ENCODE measurements around the gene TYSND1.

The TYSND1 gene

DNA sequence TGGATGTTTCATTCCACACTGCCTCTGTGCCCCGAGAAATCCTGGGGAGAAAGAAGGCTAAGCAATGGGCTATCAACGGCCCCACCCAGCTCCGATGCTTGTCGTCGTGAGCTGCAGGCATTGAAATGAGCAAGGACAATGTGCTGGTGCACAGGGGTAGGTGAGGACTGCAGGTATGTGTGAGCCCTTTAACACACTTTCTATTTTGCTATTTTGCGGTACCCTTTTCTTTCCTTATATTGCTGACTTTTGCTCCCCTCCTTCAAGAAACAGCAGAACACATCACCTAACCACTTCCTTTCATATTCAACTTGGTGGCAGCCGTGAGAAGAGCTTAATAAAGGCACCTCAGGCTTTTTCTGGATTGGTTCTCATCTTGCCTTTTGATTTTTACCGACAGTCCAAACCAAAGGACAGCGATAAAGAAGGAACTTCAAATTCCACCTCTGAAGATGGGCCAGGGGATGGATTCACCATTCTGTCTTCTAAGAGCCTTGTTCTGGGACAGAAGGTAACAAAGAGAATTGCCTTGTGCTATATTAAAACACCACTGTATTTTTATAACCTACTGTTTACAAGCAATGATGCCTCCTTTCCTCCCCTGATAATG lies 53.1 kb downstream of the TYSND1 start:
- in situ Hi-C loops (cut with MboI; ENCODE audit: low sequenced_read_pairs, unreplicated experiment), result no loop called here
- TF ChIP-seq, protein P1, sequence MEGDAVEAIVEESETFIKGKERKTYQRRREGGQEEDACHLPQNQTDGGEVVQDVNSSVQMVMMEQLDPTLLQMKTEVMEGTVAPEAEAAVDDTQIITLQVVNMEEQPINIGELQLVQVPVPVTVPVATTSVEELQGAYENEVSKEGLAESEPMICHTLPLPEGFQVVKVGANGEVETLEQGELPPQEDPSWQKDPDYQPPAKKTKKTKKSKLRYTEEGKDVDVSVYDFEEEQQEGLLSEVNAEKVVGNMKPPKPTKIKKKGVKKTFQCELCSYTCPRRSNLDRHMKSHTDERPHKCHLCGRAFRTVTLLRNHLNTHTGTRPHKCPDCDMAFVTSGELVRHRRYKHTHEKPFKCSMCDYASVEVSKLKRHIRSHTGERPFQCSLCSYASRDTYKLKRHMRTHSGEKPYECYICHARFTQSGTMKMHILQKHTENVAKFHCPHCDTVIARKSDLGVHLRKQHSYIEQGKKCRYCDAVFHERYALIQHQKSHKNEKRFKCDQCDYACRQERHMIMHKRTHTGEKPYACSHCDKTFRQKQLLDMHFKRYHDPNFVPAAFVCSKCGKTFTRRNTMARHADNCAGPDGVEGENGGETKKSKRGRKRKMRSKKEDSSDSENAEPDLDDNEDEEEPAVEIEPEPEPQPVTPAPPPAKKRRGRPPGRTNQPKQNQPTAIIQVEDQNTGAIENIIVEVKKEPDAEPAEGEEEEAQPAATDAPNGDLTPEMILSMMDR (IDR thresholded peaks at IDR 0.05; ENCODE audit: borderline replicate concordance, control extremely low read depth, extremely low read depth, insufficient read depth, missing control alignments), result no peak
- DNase-seq (ENCODE audit: low spot score), result no peak

DNA sequence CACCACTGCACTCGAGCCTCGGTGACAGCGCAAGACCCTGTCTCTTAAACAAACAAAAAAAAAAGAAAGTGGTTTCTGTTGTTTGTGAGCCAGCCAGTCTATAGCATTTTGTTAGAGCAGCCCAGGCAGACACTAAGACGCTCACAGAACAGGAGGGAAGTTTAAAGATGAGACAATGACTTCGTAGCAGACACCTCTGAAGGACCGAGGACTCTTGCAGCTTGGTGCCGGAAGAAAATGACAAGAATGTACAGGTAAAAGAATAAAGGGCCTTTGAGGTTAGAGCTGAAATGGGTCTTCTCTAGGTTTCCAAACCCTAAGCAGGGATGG lies 54.1 kb downstream of the TYSND1 start:
- in situ Hi-C loops (cut with MboI; ENCODE audit: low sequenced_read_pairs, unreplicated experiment), result no loop called here
- DNase-seq (ENCODE audit: low spot score), result no peak
- TF ChIP-seq, protein P1 (IDR thresholded peaks at IDR 0.05; ENCODE audit: borderline replicate concordance, control extremely low read depth, extremely low read depth, insufficient read depth, missing control alignments), result no peak

DNA sequence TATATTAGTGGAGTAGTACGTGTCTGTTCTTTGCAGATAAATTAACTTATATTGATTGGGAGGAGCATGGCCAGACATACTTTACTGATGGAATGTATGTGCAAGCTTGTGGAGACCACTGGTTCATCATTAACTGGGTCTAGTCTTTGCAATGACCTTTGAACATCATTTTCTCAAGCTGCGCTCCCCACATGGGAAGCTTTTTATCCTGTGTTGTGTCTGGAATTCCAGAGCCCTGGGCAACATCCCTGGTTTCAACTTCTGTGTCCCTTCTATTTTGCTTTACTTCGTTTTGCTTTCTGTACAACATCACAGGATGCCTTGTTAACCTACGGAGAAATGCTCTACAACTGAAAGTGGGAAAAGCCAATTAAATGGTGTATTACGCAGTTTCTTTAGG lies 55.5 kb downstream of the TYSND1 start:
- in situ Hi-C loops (cut with MboI; ENCODE audit: low sequenced_read_pairs, unreplicated experiment), result no loop called here

DNA sequence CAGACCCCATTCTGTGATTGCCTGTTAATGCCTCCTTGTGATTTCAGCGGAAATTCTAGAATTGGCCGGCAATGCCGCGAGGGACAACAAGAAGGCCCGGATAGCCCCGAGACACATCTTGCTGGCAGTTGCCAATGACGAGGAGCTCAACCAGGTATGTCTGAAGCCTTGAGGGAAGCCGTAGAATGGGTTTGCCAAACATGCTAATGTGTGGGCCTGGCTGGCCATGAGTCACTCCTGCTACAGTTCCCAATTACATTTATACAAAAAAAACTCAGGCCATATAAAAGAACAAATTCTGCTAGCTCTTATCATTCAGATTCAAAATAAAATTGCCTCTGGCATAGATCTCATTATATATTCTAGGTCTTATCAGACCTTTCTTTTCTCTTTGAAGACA lies 56.5 kb downstream of the TYSND1 start:
- TF ChIP-seq, protein P1 (IDR thresholded peaks at IDR 0.05; ENCODE audit: borderline replicate concordance, control extremely low read depth, extremely low read depth, insufficient read depth, missing control alignments), result no peak
- in situ Hi-C loops (cut with MboI; ENCODE audit: low sequenced_read_pairs, unreplicated experiment), result no loop called here
- DNase-seq (ENCODE audit: low spot score), result no peak

More for the DNA sequence above, 55.5 kb downstream of the TYSND1 start:
- DNase-seq (ENCODE audit: low spot score), result no peak
- TF ChIP-seq, protein P1 (IDR thresholded peaks at IDR 0.05; ENCODE audit: borderline replicate concordance, control extremely low read depth, extremely low read depth, insufficient read depth, missing control alignments), result no peak

DNA sequence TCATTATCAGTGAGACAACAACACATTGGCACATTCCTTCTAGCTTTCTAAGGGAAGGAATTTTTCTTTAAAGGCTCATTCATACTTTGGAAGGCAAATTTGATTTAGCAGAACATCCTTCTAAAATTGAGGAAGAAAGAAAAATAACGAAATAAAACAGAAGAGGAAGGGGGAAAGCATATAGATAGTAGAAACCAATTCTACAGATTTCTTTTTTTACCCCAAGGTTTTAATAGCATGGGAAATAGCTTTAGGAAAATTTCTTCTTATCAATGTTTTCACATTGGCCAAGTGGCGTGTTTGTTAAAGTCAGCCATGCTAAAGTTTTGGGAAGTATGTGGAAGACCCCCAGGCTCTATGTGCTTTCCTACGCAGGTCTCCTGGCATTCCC lies 58.2 kb downstream of the TYSND1 start:
- TF ChIP-seq, protein P1 (IDR thresholded peaks at IDR 0.05; ENCODE audit: borderline replicate concordance, control extremely low read depth, extremely low read depth, insufficient read depth, missing control alignments), result no peak
- DNase-seq (ENCODE audit: low spot score), result no peak
- in situ Hi-C loops (cut with MboI; ENCODE audit: low sequenced_read_pairs, unreplicated experiment), result no loop called here
